SK-N-SH (cell line): Measurements from ENCODE around the gene ME2. TPM values are rescaled to one million over a fixed set of nuclear protein-coding genes. Genes with fewer than 3 reads are reported as not detected.
"Not testable (repeated sequence)": the region's sequence is repeated elsewhere in the genome, so short reads cannot be mapped to it uniquely, and the experiment has no call there.

Source experiments
- CTCF ChIA-PET: fragments of 300-600, 350-600 bp; formaldehyde crosslinking; extraction: SDS; loops from one replicate; lab custom pipeline; 2021; lab: Yijun Ruan, JAX
- POLR2A ChIA-PET: fragments of 350-600 bp; sonication (Branson Sonifier 250); formaldehyde crosslinking; extraction: SDS; loops from one replicate; lab custom pipeline; 2020; ENCODE audit warnings: antibody characterized with exemption, inconsistent platforms; lab: Yijun Ruan, JAX
- DNase-seq: peaks from one replicate; pipeline ENCODE4 v3.0.0; 2012
- H2AFZ ChIP-seq: fragments of 200-600 bp; sonication (generic); 2 replicates; pipeline ENCODE4 v1.8.1; 2016; ENCODE audit warnings: antibody characterized with exemption, mild to moderate bottlenecking, low read depth
- H3F3A ChIP-seq: fragments of 200-600 bp; sonication (generic); replicated peaks from 2 replicates; pipeline ENCODE3; 2016; ENCODE audit warnings: antibody characterized with exemption, mild to moderate bottlenecking; ENCODE audit not compliant: insufficient read depth
- H3K27ac ChIP-seq, 2 experiments: fragments of 200-500 bp in 1 of 2; fragments of 200-600 bp in 1 of 2; sonication (Bioruptor generic) in 1 of 2; sonication (generic), shearing (Covaris generic) in 1 of 2; 2 replicates each; pipeline versions ENCODE4 v1.5.1 to v1.6.1; 2014 to 2016; ENCODE audit warnings: low read depth in 2 of 2, inconsistent platforms in 1 of 2, low read length in 1 of 2, mild to moderate bottlenecking in 1 of 2, mixed read lengths in 1 of 2
- H3K27me3 ChIP-seq: fragments of 200-600 bp; sonication (generic), shearing (Covaris generic); 2 replicates; pipeline ENCODE4 v1.6.1; 2016; ENCODE audit warnings: mixed run types; ENCODE audit not compliant: insufficient read depth
- H3K36me3 ChIP-seq, 2 experiments: fragments of 200-500 bp in 1 of 2; fragments of 200-600 bp in 1 of 2; sonication (Bioruptor generic) in 1 of 2; sonication (generic) in 1 of 2; replicated peaks in 1 of 2; 2 replicates each; pipeline versions ENCODE3 to v1.5.1; 2014 to 2016; ENCODE audit warnings: low read length in 1 of 2, mild to moderate bottlenecking in 1 of 2; ENCODE audit not compliant: insufficient read depth in 2 of 2, control insufficient read depth in 1 of 2
- H3K4me1 ChIP-seq, 2 experiments: fragments of 200-500 bp in 1 of 2; fragments of 200-600 bp in 1 of 2; sonication (Bioruptor generic) in 1 of 2; sonication (generic), shearing (Covaris generic) in 1 of 2; 2 replicates each; pipeline versions ENCODE4 v1.5.1 to v1.6.1; 2014 to 2016; ENCODE audit warnings: low read depth in 1 of 2, low read length in 1 of 2, mixed run types in 1 of 2; ENCODE audit not compliant: insufficient read depth in 2 of 2, control insufficient read depth in 1 of 2
- H3K4me2 ChIP-seq: fragments of 200-600 bp; sonication (generic), shearing (Covaris generic); 2 replicates; pipeline ENCODE4 v1.6.1; 2017; ENCODE audit warnings: mixed run types
- H3K4me3 ChIP-seq, 2 experiments: fragments of 200-500 bp in 1 of 2; fragments of 200-600 bp in 1 of 2; sonication (Bioruptor generic) in 1 of 2; sonication (generic), shearing (Covaris generic) in 1 of 2; 2 replicates each; pipeline versions ENCODE4 v1.5.1 to v1.8.1; 2014 to 2016; ENCODE audit warnings: low read depth in 2 of 2, inconsistent platforms in 1 of 2, low read length in 1 of 2, mild to moderate bottlenecking in 1 of 2, mixed read lengths in 1 of 2, moderate library complexity in 1 of 2
- H3K79me2 ChIP-seq: fragments of 200-600 bp; sonication (generic); 2 replicates; pipeline ENCODE4 v1.8.1; 2017; ENCODE audit warnings: mild to moderate bottlenecking; ENCODE audit not compliant: insufficient read depth
- H3K9ac ChIP-seq: fragments of 200-600 bp; sonication (generic); 2 replicates; pipeline ENCODE4 v1.6.1; 2017; ENCODE audit warnings: mixed run types
- H3K9me2 ChIP-seq: fragments of 200-600 bp; sonication (generic); 2 replicates; pipeline ENCODE4 v1.6.1; 2017; ENCODE audit warnings: mixed run types
- H3K9me3 ChIP-seq: fragments of 200-600 bp; sonication (generic); 2 replicates; pipeline ENCODE4 v1.6.1; 2017; ENCODE audit warnings: mixed run types, mild to moderate bottlenecking, moderate library complexity
- H4K20me1 ChIP-seq: fragments of 200-600 bp; sonication (generic); 2 replicates; pipeline ENCODE4 v1.6.1; 2017; ENCODE audit warnings: mild to moderate bottlenecking, mixed run types; ENCODE audit not compliant: insufficient read depth
- CHD2 ChIP-seq: fragments of 150-350 bp; IDR thresholded peaks from 2 replicates; pipeline ENCODE4 v1.6.1; 2018; ENCODE audit warnings: low read length; ENCODE audit not compliant: partially characterized antibody
- FOXJ3 ChIP-seq: sonication (generic); formaldehyde crosslinking; IDR thresholded peaks from 2 replicates; pipeline ENCODE4 v1.5.1; 2020; ENCODE audit warnings: mild to moderate bottlenecking, missing genetic modification reagents
- GABPA ChIP-seq: IDR thresholded peaks from 2 replicates; pipeline ENCODE4 v1.4.0; 2012; ENCODE audit warnings: low read depth, mild to moderate bottlenecking
- IRF3 ChIP-seq: fragments of 150-350 bp; IDR thresholded peaks from 2 replicates; pipeline ENCODE4 v1.6.1; 2016; ENCODE audit warnings: mild to moderate bottlenecking, low read depth, low read length
- MEF2A ChIP-seq: IDR thresholded peaks from 2 replicates; pipeline ENCODE4 v1.4.0; 2012; ENCODE audit warnings: low read depth, borderline replicate concordance
- NFIC ChIP-seq: IDR thresholded peaks from 2 replicates; pipeline ENCODE4 v1.4.0; 2012; ENCODE audit warnings: borderline replicate concordance
- NRF1 ChIP-seq: IDR thresholded peaks from 2 replicates; pipeline ENCODE4 v1.6.1; 2012; ENCODE audit warnings: low read depth, mild to moderate bottlenecking, low read length
- RCOR1 ChIP-seq: fragments of 150-350 bp; IDR thresholded peaks from 2 replicates; pipeline ENCODE4 v1.6.1; 2017; ENCODE audit warnings: antibody characterized with exemption, low read length
- RFX5 ChIP-seq: IDR thresholded peaks from 2 replicates; pipeline ENCODE4 v1.6.1; 2012; ENCODE audit warnings: mild to moderate bottlenecking, improper control_type of control experiment, low read length
- RXRA ChIP-seq: IDR thresholded peaks from 2 replicates; pipeline ENCODE4 v1.4.0; 2012; ENCODE audit warnings: low read depth, mild to moderate bottlenecking, borderline replicate concordance
- TCF12 ChIP-seq: IDR thresholded peaks from 2 replicates; pipeline ENCODE4 v1.4.0; 2012
- USF2 ChIP-seq: fragments of 150-350 bp; IDR thresholded peaks from 2 replicates; pipeline ENCODE4 v1.6.1; 2017; ENCODE audit warnings: antibody characterized with exemption, low read length, low read depth, borderline replicate concordance
- ZBTB33 ChIP-seq: IDR thresholded peaks from 2 replicates; pipeline ENCODE4 v1.4.0; 2012; ENCODE audit warnings: low read depth, borderline replicate concordance
- WGBS: methylation state at CpG from one replicate; pipeline ENCODE4 v1.1.6; 2017; ENCODE audit warnings: low lambda C conversion rate; 5-methylcytosine and 5-hydroxymethylcytosine counted together
- polyA plus RNA-seq, 3 experiments: library from polyadenylated mRNA; depleted of rRNA; stranded (reverse); fragments of >200 nt; gene quantifications; 2 replicates each; pipeline ENCODE4 v1.2.3, GENCODE V29; 2012

Gene ME2
- polyA plus RNA-seq, 1 of the 3 experiments (the other 2 are of a cell fraction): 35.1 TPM

GRCh38 chr18:50880119-50880465, 1.2 kb downstream of the ME2 start (continued):
- TF ChIP-seq RXRA (no peak), RCOR1 (no peak), CHD2 (no peak), TCF12 (no peak)
- TF ChIP-seq, all 33 proteins: peak for 0

DNA sequence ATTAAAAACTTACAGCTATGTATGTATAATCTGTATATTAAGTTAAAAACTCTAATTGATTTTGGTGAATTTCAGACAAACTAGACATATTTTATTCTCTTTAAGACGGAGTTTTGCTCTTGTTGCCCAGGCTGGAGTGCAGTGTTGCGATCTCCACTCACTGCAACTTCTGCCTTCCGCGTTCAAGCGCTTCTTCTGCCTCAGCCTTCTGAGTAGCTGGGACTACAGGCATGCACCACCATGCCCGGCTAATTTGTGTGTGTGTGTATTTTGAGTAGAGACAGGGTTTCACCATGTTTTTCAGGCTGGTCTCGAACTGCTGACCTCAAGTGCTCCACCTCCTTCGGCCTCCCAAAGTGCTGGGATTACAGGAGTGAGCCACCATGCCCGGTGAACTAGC, 2.0 kb downstream of the ME2 start:
- peaks cover 61% of the 10 kb centered on the region for H3K79me2 ChIP-seq
- CTCF ChIA-PET: not testable (repeated sequence)

DNA sequence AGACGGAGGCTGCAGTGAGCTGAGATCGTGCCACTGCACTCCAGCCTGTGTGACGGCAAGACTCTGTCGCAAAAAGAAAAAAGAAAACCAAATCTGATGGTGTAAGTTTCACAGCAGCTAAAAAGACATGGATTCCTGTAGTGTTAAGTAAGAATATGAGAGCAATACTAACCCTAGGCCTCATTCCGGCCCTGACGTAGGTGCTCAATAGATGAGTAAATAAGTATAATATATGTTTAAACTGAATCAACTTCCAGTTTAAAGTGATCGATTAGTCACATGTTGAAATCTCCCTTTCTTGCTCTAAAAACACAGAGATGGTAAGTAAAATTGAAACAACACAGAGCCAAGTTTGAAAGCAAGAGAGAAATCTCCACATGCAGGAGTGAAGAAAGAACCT, 8.0 kb downstream of the ME2 start:
- Histone ChIP-seq H3K4me2 (no peak overlapping the region), H3K9me2 (no peaks in the 10 kb centered on the region), H2AFZ (no peak overlapping the region), H3K36me3 (peaks cover 0 to 3% of the 10 kb centered on the region in 2 experiments), H3K27ac (no peak overlapping the region), H3F3A (peaks cover 2% of the 10 kb centered on the region), H3K9ac (no peak overlapping the region), H3K79me2 (peaks cover 69% of the 10 kb centered on the region), H3K4me3 (no peak overlapping the region), H3K4me1 (no peaks in the 10 kb centered on the region), H4K20me1 (0 out of 2 replicates have a peak, but pooled peaks cover 1% of the 10 kb centered on the region), H3K9me3 (no peaks in the 10 kb centered on the region), H3K27me3 (no peaks in the 10 kb centered on the region)
- 97% methylated on average over 7 of the region's 7 CpGs for WGBS
- ChIA-PET CTCF (no interaction called here), POLR2A (interaction anchor here (0.9 kb wide), 1 partner anchor 8 kb away, joined by 4 read pairs; the partner anchor contains the start of gene ME2)
- TF ChIP-seq IRF3: no peak
- DNase-seq: no peak

More for the DNA sequence above, 2.0 kb downstream of the ME2 start:
- H4K20me1 ChIP-seq, H3K4me3 ChIP-seq, H3K9ac ChIP-seq, H3K9me3 ChIP-seq, DNase-seq, H3K27me3 ChIP-seq, H3K36me3 ChIP-seq, H3K27ac ChIP-seq, H2AFZ ChIP-seq, H3F3A ChIP-seq, POLR2A ChIA-PET, H3K9me2 ChIP-seq, H3K4me1 ChIP-seq: not testable (repeated sequence)
- H3K4me2 ChIP-seq: peak overlapping the region; percentile 90
- WGBS: 96% methylated on average over 9 of the region's 9 CpGs

GRCh38 chr18:50895350-50896045, 16.6 kb downstream of the ME2 start:
- no peak overlapping the region for H3K4me3 ChIP-seq
- TF ChIP-seq MEF2A (no peak), FOXJ3 (CRISPR knock-in tag) (no peak), USF2 (no peak), NRF1 (no peak), NFIC (no peak), IRF3 (no peak), RFX5 (no peak), ZBTB33 (no peak), GABPA (no peak)
- CTCF ChIA-PET: no interaction called here
- H3K9ac ChIP-seq: no peak overlapping the region
- H3F3A ChIP-seq: peaks cover 4% of the 10 kb centered on the region
- H3K79me2 ChIP-seq: peaks cover 17% of the 10 kb centered on the region
- no peak overlapping the region for H3K4me2 ChIP-seq
- H3K27ac ChIP-seq: no peak overlapping the region
- DNase-seq: no peak
- H3K4me1 ChIP-seq: no peaks in the 10 kb centered on the region
- no peak overlapping the region for H2AFZ ChIP-seq
- H3K27me3 ChIP-seq: no peaks in the 10 kb centered on the region
- H3K36me3 ChIP-seq: peaks cover 14 to 29% of the 10 kb centered on the region in 2 experiments
- WGBS: 95% methylated on average over 4 of the region's 4 CpGs
- H3K9me2 ChIP-seq: no peaks in the 10 kb centered on the region
- POLR2A ChIA-PET: interaction anchor here (0.6 kb wide), 1 partner anchor 32 kb away, joined by 3 read pairs; no protein-coding TSS in a partner anchor
- H4K20me1 ChIP-seq: no peaks in the 10 kb centered on the region
- H3K9me3 ChIP-seq: no peaks in the 10 kb centered on the region
